Islet of Langerhans (tissue), 1 donor: ENCODE results near the gene UXS1.

ENCODE experiments used
- FAIRE-seq: peaks from one replicate; lab custom pipeline; 2011; peaks lifted over from hg19 to GRCh38; lab: Jason Lieb, UNC

UXS1 gene

DNA sequence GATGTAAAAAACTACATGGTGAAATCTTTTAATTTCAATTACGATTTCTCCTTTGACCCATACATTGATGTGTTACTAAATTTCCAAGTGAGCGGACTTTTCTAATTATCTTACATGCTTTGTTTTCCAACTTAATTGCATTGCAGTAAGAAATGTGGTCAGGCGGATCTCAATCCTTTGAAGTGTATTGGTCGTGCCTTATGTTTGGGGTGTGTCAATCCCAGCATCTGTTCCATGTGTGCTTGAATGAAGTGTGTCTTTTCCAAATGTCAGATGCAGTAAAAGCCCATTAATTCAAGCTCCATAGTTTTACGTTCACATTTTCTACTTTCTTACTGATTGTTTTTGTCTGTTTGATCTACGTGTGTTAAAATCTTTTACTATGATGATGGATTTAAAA is 113.1 kb downstream of the UXS1 start:
- FAIRE-seq, result no peak

DNA sequence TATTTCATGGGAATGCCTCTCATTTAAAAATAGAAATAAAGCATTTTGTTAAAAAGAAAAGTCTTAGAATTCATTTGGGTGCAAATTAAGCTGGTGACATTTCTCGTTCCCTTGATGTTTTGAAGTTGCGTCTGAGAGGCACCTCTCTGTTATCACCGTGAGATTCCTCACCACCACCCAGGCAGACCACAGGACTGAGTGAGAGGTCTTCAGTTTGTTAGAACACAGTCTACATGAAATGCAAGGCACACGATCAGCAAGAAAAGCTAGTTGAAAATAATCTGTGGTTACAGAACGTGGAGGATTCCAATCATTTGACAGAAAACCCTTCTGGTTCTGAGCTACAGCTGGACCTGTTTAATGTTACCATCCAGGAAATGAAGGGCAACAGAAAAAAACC is 116.0 kb downstream of the UXS1 start:
- no peak for FAIRE-seq

DNA sequence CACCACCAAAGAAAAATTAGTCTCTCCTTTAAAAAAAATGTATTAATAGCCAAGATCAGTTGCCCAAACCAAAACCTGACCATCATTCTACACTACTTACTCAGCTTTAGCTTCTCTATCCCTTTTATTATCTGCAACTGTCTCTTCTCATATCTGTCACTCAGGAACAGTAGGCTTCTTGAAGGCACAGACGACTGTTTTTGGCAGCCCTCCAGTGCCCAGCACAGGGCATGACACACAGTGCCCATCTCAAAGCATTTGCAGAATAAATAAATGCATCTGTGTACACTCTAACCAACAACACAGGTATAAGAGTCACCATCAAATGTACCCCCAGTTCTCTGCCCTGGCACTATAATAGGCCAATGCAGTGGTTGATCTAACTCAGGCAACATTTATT is 117.2 kb downstream of the UXS1 start:
- FAIRE-seq, result no peak

DNA sequence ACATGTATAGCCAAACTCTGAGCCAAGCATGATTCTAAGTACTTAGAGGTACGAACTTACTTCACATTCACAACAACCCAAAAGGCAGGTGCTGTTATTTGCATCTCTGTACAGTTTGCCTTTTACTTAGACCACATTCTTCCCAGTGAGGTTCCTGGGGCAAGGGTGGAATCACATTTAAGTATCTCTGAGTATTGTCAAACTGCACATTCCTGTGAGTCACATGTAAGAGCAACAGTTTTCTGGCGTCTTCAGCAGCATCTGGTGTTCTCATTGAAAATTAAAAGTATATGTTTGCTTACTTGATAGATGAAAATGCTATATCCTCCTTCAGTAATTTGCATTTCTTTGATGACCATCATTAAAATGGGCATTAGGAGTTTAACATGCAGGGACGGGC is 119.1 kb downstream of the UXS1 start:
- no peak for FAIRE-seq

DNA sequence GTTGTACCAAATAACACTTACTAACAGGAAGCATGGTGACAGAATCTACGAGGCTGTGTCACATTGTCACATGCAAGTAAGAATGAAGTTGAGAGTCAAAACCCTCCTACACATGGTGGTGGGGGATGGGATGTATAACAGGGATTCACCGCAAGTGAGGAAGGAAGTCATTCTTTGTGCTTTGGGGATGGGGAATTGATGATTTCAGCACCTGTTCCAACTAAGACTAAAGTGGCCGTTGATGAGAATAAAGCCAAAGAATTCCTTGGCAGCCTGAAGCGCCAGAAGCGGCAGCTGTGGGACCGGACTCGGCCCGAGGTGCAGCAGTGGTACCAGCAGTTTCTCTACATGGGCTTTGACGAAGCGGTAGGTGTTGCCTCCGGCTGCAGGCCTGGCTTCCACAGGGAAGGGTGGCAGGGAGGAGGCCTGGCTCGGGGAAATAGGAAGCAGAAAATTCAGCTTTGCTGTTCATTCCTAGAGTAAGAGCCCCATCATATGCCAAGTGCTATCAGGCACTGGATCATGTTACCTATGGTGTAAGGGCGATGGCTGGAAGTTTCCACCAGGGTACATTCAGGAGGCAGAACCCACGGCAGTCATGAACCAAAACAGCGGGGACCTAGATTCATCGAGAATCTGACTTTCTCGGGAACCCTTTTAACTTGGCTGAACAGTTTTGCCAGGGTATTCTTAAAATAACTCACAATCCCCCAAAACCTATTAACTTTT is 120.3 kb downstream of the UXS1 start:
- FAIRE-seq, result no peak

DNA sequence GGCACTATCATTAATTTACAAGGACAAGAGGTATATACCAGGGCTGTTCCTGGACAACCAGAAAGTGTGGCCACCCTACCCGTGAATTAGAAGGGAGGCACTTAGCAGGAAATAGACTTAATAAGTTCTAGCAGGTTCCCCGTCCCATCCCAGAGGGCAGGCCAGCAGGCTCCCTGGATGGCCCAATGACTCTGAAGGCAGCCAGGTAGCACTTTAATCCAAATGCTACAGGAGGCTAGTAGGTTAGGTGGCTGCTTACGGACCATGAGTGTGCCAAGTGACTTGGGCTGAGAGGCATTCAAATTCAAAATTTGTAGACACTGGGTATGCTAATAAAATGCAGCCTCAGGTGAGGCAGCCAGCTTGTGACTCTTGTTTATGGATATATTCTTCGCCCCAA is 123.9 kb downstream of the UXS1 start:
- FAIRE-seq, result no peak

DNA sequence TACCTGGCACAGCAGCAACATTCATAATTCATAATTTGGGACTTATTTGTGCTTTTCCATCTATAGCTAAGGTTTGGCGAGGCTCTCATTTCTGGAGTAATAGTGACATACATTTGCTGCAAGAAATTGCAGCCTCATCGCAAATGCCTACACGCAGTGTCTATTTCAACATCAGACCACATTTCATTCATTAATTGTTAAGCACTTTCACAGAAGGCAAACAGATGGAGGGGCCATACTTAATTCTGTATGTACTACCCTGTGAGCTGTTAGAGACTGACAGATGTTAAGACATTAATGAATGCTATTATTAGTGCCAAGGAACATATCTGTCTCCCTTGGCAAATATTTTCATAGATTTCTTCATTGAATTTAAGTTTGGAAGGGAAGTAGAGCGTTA is 125.7 kb downstream of the UXS1 start:
- FAIRE-seq, result no peak

DNA sequence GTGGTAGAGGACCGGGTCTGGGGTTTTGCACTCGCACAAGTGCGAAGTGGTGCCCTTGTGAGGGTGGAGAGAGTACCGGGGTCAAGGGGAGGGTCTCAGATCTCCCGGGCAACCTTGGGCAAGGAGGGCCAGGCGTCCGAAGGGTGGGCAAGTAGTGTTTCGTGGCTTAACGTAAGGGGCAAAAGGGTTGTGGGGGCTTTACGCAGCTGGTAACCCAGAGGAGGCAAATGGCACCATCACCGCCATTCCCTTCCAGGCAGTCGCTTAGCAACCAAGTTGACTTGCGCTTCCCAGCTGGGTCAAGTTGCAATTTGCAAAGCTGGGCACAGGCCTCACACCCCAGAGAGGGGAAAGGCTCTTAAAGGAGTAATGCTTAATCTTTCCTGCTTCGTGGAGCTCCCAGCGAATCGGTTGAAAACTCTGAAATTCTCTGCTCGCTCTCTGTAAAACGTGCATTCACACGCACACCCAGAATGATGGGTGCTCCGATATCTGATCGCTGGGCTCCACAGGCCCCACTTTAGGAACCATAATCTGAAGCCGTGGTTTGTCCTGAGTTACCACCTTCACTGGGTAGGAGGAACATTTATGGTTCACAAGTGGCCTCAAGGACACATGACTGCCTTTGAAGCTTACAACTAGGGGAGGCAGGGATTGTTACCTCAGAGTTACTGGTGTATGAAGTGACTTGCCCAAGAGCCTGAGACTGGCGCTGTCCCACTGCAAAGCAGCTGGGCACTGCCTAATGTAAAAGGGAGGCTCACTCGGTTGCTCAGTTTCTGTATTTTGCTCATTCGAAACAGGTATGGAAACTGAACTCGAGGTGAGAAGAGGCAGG is 127.9 kb downstream of the UXS1 start:
- no peak for FAIRE-seq

DNA sequence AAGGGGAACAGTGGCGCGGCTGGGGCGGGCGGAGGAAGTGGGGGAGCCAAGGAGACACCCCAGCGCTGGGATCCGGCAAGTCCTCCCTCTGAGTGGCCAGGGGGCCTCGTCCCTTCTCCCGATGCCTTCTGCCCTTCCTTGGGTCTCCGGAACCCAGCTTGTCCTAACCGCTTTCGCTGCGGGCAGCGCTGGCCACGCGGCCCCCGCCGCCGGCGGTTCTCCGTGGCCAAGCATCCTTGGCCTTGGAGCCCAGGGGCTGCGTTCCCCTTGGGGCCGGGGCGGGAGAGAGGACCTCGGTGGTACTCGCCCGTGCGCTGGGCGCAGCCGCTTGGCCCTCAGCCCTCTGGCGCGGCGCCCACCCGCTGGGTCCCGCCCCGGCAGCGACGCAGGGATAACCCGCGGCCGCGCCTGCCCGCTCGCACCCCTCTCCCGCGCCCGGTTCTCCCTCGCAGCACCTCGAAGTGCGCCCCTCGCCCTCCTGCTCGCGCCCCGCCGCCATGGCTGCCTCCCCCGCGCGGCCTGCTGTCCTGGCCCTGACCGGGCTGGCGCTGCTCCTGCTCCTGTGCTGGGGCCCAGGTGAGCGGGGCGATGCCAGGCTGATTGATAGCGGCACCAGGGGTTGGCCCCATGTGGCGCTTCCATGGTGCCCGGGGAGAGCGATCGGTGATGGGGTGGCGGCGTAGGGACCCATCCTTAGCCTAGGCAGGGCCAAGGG is 128.7 kb downstream of the UXS1 start:
- FAIRE-seq, result no peak

DNA sequence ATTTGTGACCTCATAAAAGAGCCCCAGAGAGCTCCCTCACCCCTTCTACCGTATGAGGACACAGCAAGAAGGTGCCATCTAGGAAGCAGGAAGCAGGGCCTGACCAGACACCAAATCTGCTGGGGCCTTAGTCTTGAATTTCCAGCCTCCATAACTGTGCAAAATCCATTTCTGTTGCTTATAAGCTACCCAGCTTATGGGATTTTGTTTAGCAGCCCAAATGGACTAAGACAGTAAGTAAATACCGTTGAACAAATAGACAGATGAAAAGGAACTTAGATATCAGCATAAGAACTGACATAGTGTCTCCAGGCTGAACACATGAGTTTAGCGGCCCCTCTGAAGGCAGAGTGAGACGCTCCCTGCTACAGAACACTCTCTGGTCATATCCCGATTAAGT is 130.9 kb downstream of the UXS1 start:
- FAIRE-seq, result no peak

DNA sequence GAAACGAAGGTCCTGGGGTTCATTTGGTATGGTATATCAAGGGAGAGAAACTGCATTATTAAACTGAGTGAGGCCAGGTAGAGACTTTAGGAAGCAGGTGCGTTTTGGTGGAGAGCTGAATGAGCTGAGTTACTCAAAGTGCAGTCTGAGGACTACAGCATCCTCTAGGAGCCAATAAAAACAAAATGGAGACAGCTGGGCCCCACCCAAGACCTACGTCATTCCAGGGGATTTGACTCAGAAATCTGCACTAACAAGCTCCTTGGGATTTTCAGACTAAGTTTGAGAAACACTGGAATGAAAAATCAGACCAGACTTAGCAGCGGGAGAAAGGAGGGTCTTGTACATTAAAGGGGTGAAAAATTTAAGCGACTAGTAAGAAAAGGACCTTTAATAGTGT is 131.5 kb downstream of the UXS1 start:
- no peak for FAIRE-seq

DNA sequence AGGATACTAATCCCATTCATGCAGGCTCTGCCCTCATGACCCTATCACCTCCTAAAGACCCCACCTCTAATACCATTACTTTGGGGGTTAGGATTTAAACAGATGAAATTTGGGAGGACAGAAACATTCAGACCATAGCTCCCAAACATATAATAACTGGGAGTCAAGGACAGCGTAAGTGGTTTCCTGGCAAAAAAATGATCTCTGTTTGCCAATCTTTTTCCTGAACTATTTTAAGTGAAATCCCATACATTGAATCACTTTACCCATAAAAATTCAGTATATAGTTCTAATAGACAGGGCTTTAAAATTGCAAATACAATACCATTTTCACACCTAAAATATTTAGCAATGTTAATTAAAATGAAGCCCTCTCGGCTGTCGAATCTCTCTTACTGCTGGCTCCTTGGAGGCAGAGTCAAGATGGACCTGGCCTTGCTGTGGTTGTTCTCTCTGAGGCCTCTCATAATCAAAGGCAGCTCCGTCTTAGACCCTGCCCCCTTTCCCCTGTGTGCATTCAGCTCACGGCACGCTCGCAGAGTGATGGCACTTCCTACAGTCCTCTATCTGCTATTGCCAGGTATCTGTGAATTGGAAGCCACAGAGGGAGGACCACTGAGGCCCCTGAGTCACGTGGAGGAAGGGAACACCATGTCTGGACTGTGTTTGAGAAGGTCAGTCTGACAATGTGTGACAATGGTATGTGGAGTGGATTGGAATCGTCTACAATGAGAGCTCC is 132.3 kb downstream of the UXS1 start:
- FAIRE-seq, result no peak

DNA sequence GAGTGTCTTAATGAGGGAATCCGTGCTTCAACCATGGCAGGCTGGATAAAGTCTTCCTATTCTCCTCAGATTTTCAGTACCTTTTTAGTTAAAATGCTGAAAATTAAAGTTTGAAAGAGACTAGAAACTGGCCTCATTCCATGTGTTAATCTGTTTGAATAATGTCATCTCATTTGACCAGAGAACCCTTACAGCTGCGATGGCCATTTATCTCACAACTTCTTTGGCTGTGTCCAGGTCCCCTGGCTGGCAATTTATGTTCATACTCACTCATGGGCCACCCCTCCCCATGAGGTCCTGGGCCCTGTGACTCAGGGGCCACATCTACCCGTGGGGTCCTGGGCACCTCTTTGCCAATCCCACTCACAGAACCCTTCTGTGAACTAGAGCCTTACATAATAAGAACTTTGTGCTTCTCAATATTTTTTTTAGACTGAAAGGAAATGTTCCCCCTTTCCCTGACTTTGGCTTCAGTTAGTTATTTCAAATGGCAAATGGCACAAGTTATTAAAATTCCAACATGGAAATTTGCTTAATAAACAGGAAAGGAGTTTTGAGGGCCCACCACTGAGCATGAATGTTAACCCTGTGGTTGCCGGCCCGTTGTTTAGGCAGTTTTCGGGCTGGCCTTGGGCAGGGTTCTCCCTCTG is 134.6 kb downstream of the UXS1 start:
- no peak for FAIRE-seq

DNA sequence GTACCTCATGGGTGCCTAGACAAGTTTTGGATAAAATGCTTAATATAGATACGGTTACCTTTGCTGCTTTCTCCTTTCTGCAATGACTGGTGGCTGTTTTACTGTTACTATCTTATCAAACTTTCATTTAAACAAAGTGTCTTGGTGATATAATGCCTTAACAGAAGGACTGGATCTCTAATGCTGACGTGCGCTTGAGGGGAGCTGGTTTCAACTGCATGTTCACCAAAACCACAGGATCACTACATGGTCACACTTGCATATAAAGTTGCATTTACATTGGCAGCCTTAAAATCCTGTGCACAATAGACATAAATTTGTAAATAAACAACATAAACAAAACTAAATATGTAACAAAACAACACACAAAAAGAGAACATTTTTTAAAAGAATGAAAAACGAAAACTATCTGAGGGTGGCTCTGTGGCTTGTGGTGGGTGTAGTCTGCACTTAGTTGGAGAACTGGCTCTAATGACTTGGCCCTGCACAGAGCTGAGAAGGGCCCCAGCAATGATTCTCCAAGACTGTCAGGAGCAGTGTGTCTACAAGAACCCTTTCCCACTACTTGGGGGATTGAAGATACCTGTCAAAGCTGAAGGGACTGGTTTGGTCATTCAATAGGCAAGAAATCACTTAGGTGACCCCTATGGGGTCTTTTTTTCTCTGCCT is 135.5 kb downstream of the UXS1 start:
- no peak for FAIRE-seq

DNA sequence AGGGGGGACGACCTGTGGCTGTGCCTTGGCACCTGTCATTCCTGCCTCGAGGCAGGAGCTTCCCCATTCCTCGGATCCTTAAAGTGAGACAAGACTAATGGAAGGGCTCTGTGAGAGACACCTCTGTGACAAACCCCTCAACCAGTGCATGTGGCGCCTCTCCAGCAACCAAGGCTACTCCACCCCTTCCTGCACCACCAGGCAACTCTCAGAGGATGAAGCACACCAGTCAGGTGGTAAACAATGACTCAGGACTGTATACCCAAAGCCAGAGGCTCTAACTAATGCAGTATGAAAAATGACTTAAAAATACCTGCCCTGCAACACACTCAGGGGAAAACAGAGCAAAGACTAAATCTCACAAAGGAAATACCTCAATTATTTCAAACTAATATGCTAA is 136.9 kb downstream of the UXS1 start:
- FAIRE-seq, result no peak

DNA sequence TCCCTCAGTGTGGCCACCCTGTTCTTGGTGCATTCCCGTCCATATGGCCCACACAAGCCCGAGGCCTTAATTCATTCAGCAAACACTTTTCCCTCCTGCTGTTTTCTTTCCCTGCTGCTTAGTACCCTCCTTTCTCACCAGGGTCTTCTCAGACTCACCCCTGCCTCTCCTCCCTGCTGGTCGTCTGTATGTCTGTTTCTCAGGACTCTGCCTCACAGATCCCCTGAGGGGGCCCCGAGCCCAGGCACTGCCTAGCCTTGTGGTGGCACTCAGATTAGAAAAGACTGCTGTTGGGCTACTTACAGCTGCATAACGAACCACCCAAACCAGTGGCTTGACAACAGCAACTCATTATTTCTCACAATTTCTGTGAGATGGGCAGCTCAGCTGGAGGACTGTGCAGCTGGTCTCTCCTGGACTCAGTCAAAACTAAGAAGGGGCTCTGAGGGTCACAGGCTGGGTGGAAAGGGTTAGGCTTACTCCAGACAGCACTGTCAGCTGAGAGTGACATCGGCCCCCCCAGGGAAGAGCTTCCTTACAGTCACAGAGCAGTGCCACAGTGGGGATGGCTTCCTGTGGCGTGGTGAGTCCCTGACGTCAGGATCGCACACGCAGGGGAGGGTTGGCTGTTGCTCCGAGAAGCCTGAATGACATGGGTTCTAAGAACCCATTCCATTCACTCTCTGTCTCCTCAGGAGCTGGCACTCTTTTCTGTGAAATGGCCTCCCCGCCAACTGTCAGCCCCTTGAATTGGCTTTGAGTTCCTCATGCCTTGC is 139.0 kb downstream of the UXS1 start:
- FAIRE-seq, result no peak

DNA sequence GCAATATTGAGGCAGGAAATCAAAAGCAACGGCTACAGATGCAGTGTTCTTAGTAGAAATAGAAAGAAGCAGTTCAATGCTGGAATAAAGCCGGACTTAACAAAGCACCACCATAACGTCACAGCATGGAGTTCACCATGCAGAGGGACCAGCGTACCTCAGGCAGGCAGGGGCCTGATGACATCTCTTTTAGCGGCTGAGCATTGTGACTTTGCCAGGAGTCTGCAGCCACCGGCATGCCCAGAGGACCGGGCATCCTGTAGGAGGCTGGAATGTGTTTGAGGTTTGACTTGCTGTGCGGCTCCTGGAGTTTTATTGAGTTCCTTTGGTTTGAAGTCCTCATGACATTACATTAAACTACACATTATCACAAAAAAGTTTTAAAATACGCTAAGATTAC is 139.8 kb downstream of the UXS1 start:
- no peak for FAIRE-seq

DNA sequence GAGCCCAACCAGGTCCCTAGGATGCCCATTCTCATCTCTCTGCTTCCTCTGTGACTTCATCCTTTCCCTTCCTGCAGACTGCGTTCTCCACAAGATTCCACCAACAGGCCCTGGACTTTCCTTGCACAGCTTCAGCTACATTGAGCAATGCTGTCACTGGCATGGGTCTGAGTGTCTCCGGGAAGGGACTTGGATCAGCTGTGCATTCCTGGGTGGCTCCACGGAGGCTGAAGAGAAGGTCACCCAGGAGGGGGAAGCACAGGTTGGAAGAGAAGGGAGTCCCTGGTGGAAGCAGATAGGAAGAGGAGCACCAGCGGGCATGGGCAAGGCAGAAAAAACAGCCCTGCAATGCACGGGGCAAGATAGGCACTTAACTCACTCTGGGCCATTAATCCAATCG is 140.5 kb downstream of the UXS1 start:
- no peak for FAIRE-seq

DNA sequence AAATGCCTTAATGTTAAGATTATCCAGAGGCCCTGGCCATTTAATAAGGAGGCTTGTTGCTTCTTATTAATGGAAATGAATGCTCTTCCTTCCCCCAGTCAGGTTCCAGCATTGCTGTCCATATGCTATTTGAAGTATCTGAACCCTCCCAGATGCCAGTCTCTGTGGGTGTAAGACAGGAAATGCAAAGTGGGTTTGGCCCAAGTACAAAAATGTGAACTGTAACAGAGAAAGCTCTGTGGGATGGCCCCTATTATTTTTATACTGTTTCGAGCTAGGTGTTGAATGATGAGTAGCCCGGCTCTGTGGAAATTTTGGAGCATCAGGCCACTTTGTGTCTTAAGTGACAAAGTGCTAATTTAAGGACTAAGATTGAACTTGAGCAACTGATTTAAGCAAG is 141.0 kb downstream of the UXS1 start:
- no peak for FAIRE-seq

DNA sequence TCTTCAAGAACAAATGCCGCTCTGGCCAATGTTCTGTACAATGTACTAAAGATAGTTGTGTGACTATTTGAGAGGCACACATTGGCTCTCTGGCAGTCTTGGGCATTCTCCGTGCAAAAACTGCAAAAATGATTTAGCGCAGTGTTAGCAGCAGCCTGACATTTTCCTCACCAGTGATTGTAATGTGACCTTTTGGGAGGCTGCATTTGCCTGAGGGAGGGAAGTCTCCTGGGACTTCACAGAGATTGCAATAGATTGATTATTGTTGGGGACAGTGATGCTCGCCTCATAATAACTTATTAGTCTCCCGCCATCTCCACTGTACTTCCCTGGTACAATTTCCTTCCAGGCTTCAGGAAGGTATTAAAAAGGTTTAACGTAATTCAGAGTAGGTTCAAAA is 149.2 kb downstream of the UXS1 start:
- no peak for FAIRE-seq

DNA sequence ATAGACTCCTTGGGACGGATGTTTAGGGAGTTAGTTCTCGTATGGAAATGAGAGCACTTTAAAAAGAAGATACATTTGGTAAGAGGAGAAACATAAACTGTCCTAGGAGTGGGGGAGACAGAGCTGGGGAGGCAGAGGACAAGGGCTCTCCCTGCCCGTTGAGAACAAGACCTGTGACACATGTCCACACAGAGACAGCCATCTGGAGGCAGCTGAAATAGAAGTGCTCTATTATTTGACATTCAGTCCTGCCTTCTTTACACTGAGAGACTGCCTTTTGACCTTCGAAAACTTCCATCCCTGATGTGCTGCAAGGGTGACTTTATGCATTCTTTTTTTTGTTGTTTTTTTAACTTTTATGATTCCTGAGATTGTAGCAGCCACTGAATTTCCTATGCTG is 150.1 kb downstream of the UXS1 start:
- FAIRE-seq, result no peak
